CD14-positive monocyte (primary cell): Measurements from ENCODE around the gene RIT2. TPM values are rescaled to one million over a fixed set of nuclear protein-coding genes. Genes with fewer than 3 reads are reported as not detected.

Experiments used
- DNase-seq, 3 donors: peaks; one replicate each; pipeline ENCODE4 v3.0.0-alpha.2; 2011 to 2022
- H2AFZ ChIP-seq: 2 replicates; pipeline ENCODE4 v1.6.0; 2012; ENCODE audit warnings: mild to moderate bottlenecking, low read depth, low read length, inconsistent platforms; ENCODE audit not compliant: insufficient read depth, poor library complexity, severe bottlenecking
- H3K27ac ChIP-seq, 2 donors: 1 replicate in 1 of 2; 2 replicates in 1 of 2; pipeline ENCODE4 v1.5.1; 2012 to 2013; ENCODE audit warnings: low read length in 2 of 2, control low read depth in 1 of 2, inconsistent platforms in 1 of 2, low read depth in 1 of 2, mild to moderate bottlenecking in 1 of 2
- H3K27me3 ChIP-seq, 2 donors: one replicate each; pipeline versions ENCODE4 v1.6.0 to v1.6.1; 2011 to 2013; ENCODE audit warnings: low read length in 2 of 2; ENCODE audit not compliant: control insufficient read depth in 2 of 2, insufficient read depth in 2 of 2
- H3K36me3 ChIP-seq, 2 donors: replicated peaks in 1 of 2; 1 replicate in 1 of 2; 2 replicates in 1 of 2; pipeline versions ENCODE4 v1.5.1 to v1.6.1; 2012 to 2013; ENCODE audit warnings: low read length in 2 of 2, control low read depth in 1 of 2, inconsistent platforms in 1 of 2, mild to moderate bottlenecking in 1 of 2; ENCODE audit not compliant: insufficient read depth in 2 of 2, control insufficient read depth in 1 of 2
- H3K4me1 ChIP-seq, 2 donors: 1 replicate in 1 of 2; 2 replicates in 1 of 2; pipeline versions ENCODE4 v1.5.1 to v1.6.1; 2012 to 2013; ENCODE audit warnings: low read length in 2 of 2, control low read depth in 1 of 2, inconsistent platforms in 1 of 2, mild to moderate bottlenecking in 1 of 2, moderate library complexity in 1 of 2; ENCODE audit not compliant: insufficient read depth in 2 of 2, control insufficient read depth in 1 of 2
- H3K4me2 ChIP-seq: replicated peaks from 2 replicates; pipeline ENCODE3; 2012; ENCODE audit warnings: low read length, moderate library complexity, mild to moderate bottlenecking; ENCODE audit not compliant: poor library complexity, severe bottlenecking; ENCODE audit errors: extremely low read depth
- H3K4me3 ChIP-seq, 3 experiments: fragments of 200-600 bp in 1 of 3; sonication (generic) in 1 of 3; replicated peaks in 1 of 3; 1 replicate in 2 of 3; 2 replicates in 1 of 3; pipeline ENCODE4 v1.5.1; 2011 to 2013; ENCODE audit warnings: low read length in 3 of 3, mild to moderate bottlenecking in 3 of 3, control low read depth in 2 of 3, low read depth in 2 of 3, inconsistent platforms in 1 of 3, moderate library complexity in 1 of 3
- H3K79me2 ChIP-seq: 2 replicates; pipeline ENCODE4 v1.6.0; 2012; ENCODE audit warnings: mild to moderate bottlenecking, control low read depth, inconsistent platforms, low read length, moderate library complexity; ENCODE audit not compliant: insufficient read depth
- H3K9ac ChIP-seq: 2 replicates; pipeline ENCODE4 v1.6.0; 2017; ENCODE audit warnings: low read length, mild to moderate bottlenecking; ENCODE audit not compliant: insufficient read depth, poor library complexity, severe bottlenecking
- H3K9me3 ChIP-seq, 2 donors: replicated peaks in 1 of 2; 1 replicate in 1 of 2; 2 replicates in 1 of 2; pipeline versions ENCODE4 v1.5.1 to v1.6.1; 2012 to 2013; ENCODE audit warnings: low read length in 2 of 2, control low read depth in 1 of 2; ENCODE audit not compliant: control insufficient read depth in 1 of 2, insufficient read depth in 1 of 2
- H4K20me1 ChIP-seq: 2 replicates; pipeline ENCODE4 v1.6.0; 2012; ENCODE audit warnings: mild to moderate bottlenecking, low read length, control low read depth, moderate library complexity; ENCODE audit not compliant: insufficient read depth
- H3K27ac Mint-ChIP-seq, 7 donors: one replicate each; pipeline ENCODE4 v1.8.0; 2020; ENCODE audit warnings: mild to moderate bottlenecking in 7 of 7, mixed read lengths in 7 of 7, moderate library complexity in 6 of 7, inconsistent platforms in 2 of 7
- H3K27me3 Mint-ChIP-seq, 3 donors: one replicate each; pipeline ENCODE4 v1.8.0; 2021 to 2022; ENCODE audit warnings: low read depth in 3 of 3, mild to moderate bottlenecking in 3 of 3, mixed read lengths in 3 of 3, moderate library complexity in 3 of 3, inconsistent platforms in 1 of 3
- H3K36me3 Mint-ChIP-seq, 2 donors: one replicate each; pipeline ENCODE4 v1.8.0; 2020; ENCODE audit warnings: mixed read lengths in 2 of 2, inconsistent platforms in 1 of 2, mild to moderate bottlenecking in 1 of 2
- H3K4me1 Mint-ChIP-seq: one replicate; pipeline ENCODE4 v1.8.0; 2020; ENCODE audit warnings: mild to moderate bottlenecking, mixed read lengths
- H3K4me3 Mint-ChIP-seq, 2 donors: one replicate each; pipeline ENCODE4 v1.8.0; 2020; ENCODE audit warnings: mild to moderate bottlenecking in 2 of 2, mixed read lengths in 2 of 2, moderate library complexity in 1 of 2
- H3K9me3 Mint-ChIP-seq, 7 donors: one replicate each; pipeline ENCODE4 v1.8.0; 2020 to 2022; ENCODE audit warnings: mixed read lengths in 7 of 7, mild to moderate bottlenecking in 6 of 7, moderate library complexity in 6 of 7, inconsistent platforms in 2 of 7
- WGBS: methylation state at CpG from one replicate; pipeline ENCODE4 v1.1.5; 2013; ENCODE audit warnings: missing lambda C conversion rate; ENCODE audit not compliant: insufficient coverage; 5-methylcytosine and 5-hydroxymethylcytosine counted together
- intact Hi-C, 2 donors: fragments of 100-400 bp; cut with micrococcal nuclease; formaldehyde crosslinking; loops; one replicate each; pipeline versions ENCODE4 v1.15.0 to v1.15.1; 2023
- polyA plus RNA-seq, 3 donors: library from polyadenylated mRNA; depleted of rRNA in 1 of 3; unstranded in 2 of 3; stranded (reverse) in 1 of 3; fragments of 300-500 nt in 2 of 3; fragments of >200 nt in 1 of 3; fragmentation: Illumina TruSeq in 2 of 3; gene quantifications; 1 replicate in 2 of 3; 2 replicates in 1 of 3; pipeline ENCODE4 v1.2.3, GENCODE V29; 2012 to 2021
- TF ChIP-seq, protein P1 (sequence below): fragments of 200-600 bp; IDR thresholded peaks from one replicate; pipeline ENCODE4 v1.8.0; 2022; ENCODE audit warnings: antibody characterized with exemption, mild to moderate bottlenecking

The RIT2 gene
- polyA plus RNA-seq, 3 donors, result not detected

DNA sequence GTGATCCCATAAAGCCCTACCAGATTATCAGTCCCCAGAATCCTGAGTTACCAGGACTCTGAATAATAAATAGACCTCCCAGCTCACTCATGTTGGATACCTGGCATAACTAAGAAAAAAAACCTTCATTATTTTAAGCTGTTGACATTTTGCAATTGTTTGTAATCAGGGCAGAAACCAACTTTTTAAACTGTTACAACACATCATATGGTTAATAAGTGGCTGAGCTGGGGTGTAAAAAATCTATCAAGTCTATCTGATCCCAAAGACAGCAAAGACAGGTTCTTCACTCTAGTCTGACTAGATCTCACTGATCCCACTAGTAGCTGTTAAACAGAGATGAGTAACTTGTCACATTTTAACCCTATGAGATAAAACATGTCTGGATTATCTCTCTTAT is 370.3 kb downstream of the RIT2 start:
- Histone ChIP-seq H3K36me3 (no peaks in the 10 kb centered on the region), H3K4me1 (no peaks in the 10 kb centered on the region), H3K27ac (no peak overlapping the region), H3K4me3 (no peak overlapping the region), H3K9me3 (no peaks in the 10 kb centered on the region), H4K20me1 (no peaks in the 10 kb centered on the region), H3K9ac (no peak overlapping the region), H3K4me2 (no peak overlapping the region), H2AFZ (no peak overlapping the region), H3K79me2 (no peaks in the 10 kb centered on the region), H3K27me3 (no peaks in the 10 kb centered on the region)
- Mint-ChIP-seq H3K27me3 (peaks cover 0 to 1% (median 0%) of the 10 kb centered on the region in 3 donors), H3K27ac (no peak overlapping the region), H3K4me3 (no peak overlapping the region), H3K4me1 (no peaks in the 10 kb centered on the region), H3K9me3 (peaks cover 0 to 2% (median 0%) of the 10 kb centered on the region in 7 donors), H3K36me3 (no peaks in the 10 kb centered on the region)
- no peak for DNase-seq
- TF ChIP-seq, protein P1, sequence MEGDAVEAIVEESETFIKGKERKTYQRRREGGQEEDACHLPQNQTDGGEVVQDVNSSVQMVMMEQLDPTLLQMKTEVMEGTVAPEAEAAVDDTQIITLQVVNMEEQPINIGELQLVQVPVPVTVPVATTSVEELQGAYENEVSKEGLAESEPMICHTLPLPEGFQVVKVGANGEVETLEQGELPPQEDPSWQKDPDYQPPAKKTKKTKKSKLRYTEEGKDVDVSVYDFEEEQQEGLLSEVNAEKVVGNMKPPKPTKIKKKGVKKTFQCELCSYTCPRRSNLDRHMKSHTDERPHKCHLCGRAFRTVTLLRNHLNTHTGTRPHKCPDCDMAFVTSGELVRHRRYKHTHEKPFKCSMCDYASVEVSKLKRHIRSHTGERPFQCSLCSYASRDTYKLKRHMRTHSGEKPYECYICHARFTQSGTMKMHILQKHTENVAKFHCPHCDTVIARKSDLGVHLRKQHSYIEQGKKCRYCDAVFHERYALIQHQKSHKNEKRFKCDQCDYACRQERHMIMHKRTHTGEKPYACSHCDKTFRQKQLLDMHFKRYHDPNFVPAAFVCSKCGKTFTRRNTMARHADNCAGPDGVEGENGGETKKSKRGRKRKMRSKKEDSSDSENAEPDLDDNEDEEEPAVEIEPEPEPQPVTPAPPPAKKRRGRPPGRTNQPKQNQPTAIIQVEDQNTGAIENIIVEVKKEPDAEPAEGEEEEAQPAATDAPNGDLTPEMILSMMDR, result no peak
- intact Hi-C loops, result no loop called here

DNA sequence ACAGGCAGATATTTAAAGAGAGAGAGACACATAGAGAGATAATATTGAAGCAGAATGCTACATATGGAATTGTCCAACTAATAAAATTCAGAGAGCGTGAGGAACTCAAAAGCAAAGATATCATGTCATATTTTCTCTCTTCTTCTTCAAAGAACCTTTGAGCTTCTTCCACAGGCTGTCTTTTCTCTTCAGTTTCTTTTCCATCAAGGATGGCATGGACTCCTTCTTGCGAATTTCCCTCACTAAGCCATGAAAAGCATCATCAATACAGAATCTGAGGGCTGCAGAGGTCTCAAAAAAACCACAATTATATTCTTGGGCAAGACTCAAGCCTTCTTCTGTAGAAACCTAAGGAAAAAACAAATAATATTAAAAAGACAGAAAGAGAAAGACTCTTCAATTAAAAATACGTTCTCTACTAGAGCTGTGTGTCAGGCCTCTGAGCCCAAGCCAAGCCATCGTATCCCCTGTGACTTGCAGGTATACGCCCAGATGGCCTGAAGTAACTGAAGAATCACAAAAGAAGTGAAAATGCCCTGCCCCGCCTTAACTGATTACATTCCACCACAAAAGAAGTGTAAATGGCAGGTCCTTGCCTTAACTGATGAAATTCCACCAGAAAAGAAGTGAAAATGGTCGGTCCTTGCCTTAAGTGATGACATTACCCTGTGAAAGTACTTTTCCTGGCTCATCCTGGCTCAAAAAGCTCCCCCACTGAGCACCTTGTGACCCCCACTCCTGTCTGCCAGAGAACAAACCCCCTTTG is 371.9 kb downstream of the RIT2 start:
- no peaks in the 10 kb centered on the region for H3K4me1 ChIP-seq
- intact Hi-C loops, result no loop called here
- H2AFZ ChIP-seq, result no peak overlapping the region
- WGBS, result no CpG with 5 or more reads among the region's 7 CpGs
- DNase-seq, result no peak
- no peaks in the 10 kb centered on the region for H3K36me3 Mint-ChIP-seq
- no peak overlapping the region for H3K4me2 ChIP-seq
- no peak overlapping the region for H3K27ac ChIP-seq
- no peak overlapping the region for H3K27ac Mint-ChIP-seq
- TF ChIP-seq, protein P1, result no peak
- no peaks in the 10 kb centered on the region for H3K4me1 Mint-ChIP-seq
- no peak overlapping the region for H3K4me3 ChIP-seq
- peaks cover 0 to 2% (median 0%) of the 10 kb centered on the region in 7 donors for H3K9me3 Mint-ChIP-seq
- H3K9me3 ChIP-seq, result no peaks in the 10 kb centered on the region
- H3K9ac ChIP-seq, result no peak overlapping the region
- H3K27me3 Mint-ChIP-seq, result no peaks in the 10 kb centered on the region
- H3K4me3 Mint-ChIP-seq, result no peak overlapping the region
- H4K20me1 ChIP-seq, result no peaks in the 10 kb centered on the region
- no peaks in the 10 kb centered on the region for H3K36me3 ChIP-seq
- no peaks in the 10 kb centered on the region for H3K79me2 ChIP-seq
- H3K27me3 ChIP-seq, result no peaks in the 10 kb centered on the region
